Fibroblast of mammary gland (primary cell): Measurements from ENCODE around the gene PPM1L.
A peak's percentile ranks its signal among the peaks of the same experiment; 100 is the strongest.

Experiments
- DNase-seq: peaks from one replicate; pipeline ENCODE4 v3.0.0-alpha.2; 2010; ENCODE audit warnings: low read depth
- H3K4me3 ChIP-seq: 2 replicates; pipeline ENCODE4 v1.5.1; 2011; ENCODE audit warnings: low read depth, mild to moderate bottlenecking, low read length, moderate library complexity; ENCODE audit not compliant: control insufficient read depth
- CTCF ChIP-seq: conservative IDR thresholded peaks from 2 replicates; pipeline ENCODE4 v1.5.1; 2011; ENCODE audit warnings: low read depth, low read length, inconsistent platforms; ENCODE audit not compliant: control insufficient read depth, insufficient read depth

PPM1L gene

GRCh38 chr3:160911411-160911810 is 155.4 kb downstream of the PPM1L start:
- DNase-seq: no peak
- H3K4me3 ChIP-seq: no peak overlapping the region
- no peak for TF ChIP-seq CTCF

- no peak for TF ChIP-seq CTCF
- DNase-seq: no peak
- no peak overlapping the region for H3K4me3 ChIP-seq
Observed at GRCh38 chr3:160916472-160916871, 160.4 kb downstream of the PPM1L start.

- H3K4me3 ChIP-seq: no peak overlapping the region
- no peak for TF ChIP-seq CTCF
- no peak for DNase-seq
Observed at GRCh38 chr3:160919942-160920341, 163.9 kb downstream of the PPM1L start.

GRCh38 chr3:160921020-160921635 is 165.1 kb downstream of the PPM1L start:
- DNase-seq: peak; percentile 61
- TF ChIP-seq CTCF: peak; percentile 97
- H3K4me3 ChIP-seq: no peak overlapping the region

- TF ChIP-seq CTCF: no peak
- no peak overlapping the region for H3K4me3 ChIP-seq
- no peak for DNase-seq
Observed at GRCh38 chr3:160924776-160925175, 168.7 kb downstream of the PPM1L start.

- no peak for TF ChIP-seq CTCF
- H3K4me3 ChIP-seq: no peak overlapping the region
- no peak for DNase-seq
Observed at GRCh38 chr3:160927620-160928019, 171.6 kb downstream of the PPM1L start.
